Stomach (tissue), 19 donors: Measurements from ENCODE around the gene S1PR5. TPM values are rescaled to one million over a fixed set of nuclear protein-coding genes. Genes with fewer than 3 reads are reported as not detected.

Experiments used
- DNase-seq, 2 donors: peaks; one replicate each; pipeline versions ENCODE4 v3.0.0 to v3.0.0-alpha.2; 2013 to 2019
- H3K27ac ChIP-seq, 5 donors: fragments of 200-600 bp in 4 of 5; sonication (generic) in 4 of 5; one replicate each; pipeline ENCODE4 v1.5.1; 2013 to 2019; ENCODE audit warnings: mild to moderate bottlenecking in 1 of 5, moderate library complexity in 1 of 5
- H3K27me3 ChIP-seq, 3 donors: fragments of 200-600 bp; sonication (generic); one replicate each; pipeline ENCODE4 v1.5.1; 2017 to 2019; ENCODE audit warnings: mixed run types in 1 of 3
- H3K36me3 ChIP-seq, 4 donors: fragments of 200-600 bp; sonication (generic); 1 replicate in 3 of 4; 2 replicates in 1 of 4; pipeline ENCODE4 v1.5.1; 2016 to 2019
- H3K4me1 ChIP-seq, 4 donors: fragments of 200-600 bp; sonication (generic); one replicate each; pipeline ENCODE4 v1.5.1; 2016 to 2019
- H3K4me3 ChIP-seq, 4 donors: fragments of 200-600 bp; sonication (generic) in 3 of 4; one replicate each; pipeline ENCODE4 v1.5.1; 2016 to 2019; ENCODE audit warnings: mild to moderate bottlenecking in 1 of 4
- H3K9me3 ChIP-seq, 4 donors: fragments of 200-600 bp; sonication (generic); one replicate each; pipeline ENCODE4 v1.5.1; 2016 to 2019
- CTCF ChIP-seq, 7 experiments: fragments of 450-650 bp in 4 of 7; fragments of 200-600 bp in 3 of 7; sonication (generic) in 3 of 7; IDR thresholded peaks; one replicate each; pipeline ENCODE4 v1.5.1; 2016 to 2019; ENCODE audit warnings: antibody characterized with exemption in 7 of 7, control low read depth in 2 of 7, mild to moderate bottlenecking in 1 of 7
- EP300 ChIP-seq: sonication (generic); formaldehyde crosslinking; IDR thresholded peaks from one replicate; pipeline ENCODE4 v1.6.1; 2017; ENCODE audit warnings: antibody characterized with exemption
- POLR2A ChIP-seq, 4 donors: fragments of 450-650 bp; IDR thresholded peaks; one replicate each; pipeline ENCODE4 v1.6.1; 2016; ENCODE audit warnings: antibody characterized with exemption in 4 of 4, control low read depth in 2 of 4, mild to moderate bottlenecking in 1 of 4, moderate library complexity in 1 of 4
- POLR2AphosphoS5 ChIP-seq, 3 donors: sonication (generic); formaldehyde crosslinking; IDR thresholded peaks; one replicate each; pipeline ENCODE4 v1.6.1; 2016; ENCODE audit warnings: antibody characterized with exemption in 3 of 3
- WGBS, 5 donors: extraction: QIAGEN DNeasy Blood & Tissue Kit in 3 of 5; methylation state at CpG; one replicate each; pipeline versions ENCODE4 v1.1.5 to v1.1.7; 2013 to 2018; 5-methylcytosine and 5-hydroxymethylcytosine counted together
- intact Hi-C: fragments of 100-400 bp; cut with DNase I; formaldehyde crosslinking; loops from one replicate; pipeline ENCODE4 v1.15.1; 2023; ENCODE audit warnings: low total_unique reads
- long read RNA-seq, 10 donors: transcript quantifications; one replicate each; lab custom pipeline, GENCODE V29; 2026
- polyA plus RNA-seq, 3 donors: library from polyadenylated mRNA; stranded (reverse); fragments of 200-250 nt; gene quantifications; one replicate each; pipeline ENCODE4 v1.2.3, GENCODE V29; 2013
- total RNA-seq, 5 donors: library from RNA; depleted of rRNA; stranded (reverse); fragments of >200 nt; gene quantifications; one replicate each; pipeline versions ENCODE4 v1.1.0 to v1.2.3, GENCODE V29; 2014 to 2016
- donor health status: healthy with polysubstance abuse.
- donor health status: Bipolar disorder and iron deficiency.
- donor health status: healthy.

Gene S1PR5, protein sequence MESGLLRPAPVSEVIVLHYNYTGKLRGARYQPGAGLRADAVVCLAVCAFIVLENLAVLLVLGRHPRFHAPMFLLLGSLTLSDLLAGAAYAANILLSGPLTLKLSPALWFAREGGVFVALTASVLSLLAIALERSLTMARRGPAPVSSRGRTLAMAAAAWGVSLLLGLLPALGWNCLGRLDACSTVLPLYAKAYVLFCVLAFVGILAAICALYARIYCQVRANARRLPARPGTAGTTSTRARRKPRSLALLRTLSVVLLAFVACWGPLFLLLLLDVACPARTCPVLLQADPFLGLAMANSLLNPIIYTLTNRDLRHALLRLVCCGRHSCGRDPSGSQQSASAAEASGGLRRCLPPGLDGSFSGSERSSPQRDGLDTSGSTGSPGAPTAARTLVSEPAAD
- total RNA-seq (under 1 TPM in 1 of 5 donors, not detected in 4; 0.73 TPM), polyA plus RNA-seq (10 to 100 TPM in 1 of 3 donors, under 1 TPM in 1, not detected in 1; 0.19 to 13.3 TPM)
- long read RNA-seq, donor 1 = 0 reads
- long read RNA-seq, donor 2, partial matches to known transcripts = 0 of 1 reads
- long read RNA-seq, donor 2, other reads (novel, unspliced or antisense) = 0 of 1 reads
- long read RNA-seq, donor 3, partial matches to known transcripts = 0 of 2 reads
- long read RNA-seq, donor 3, other reads (novel, unspliced or antisense) = 0 of 2 reads
- long read RNA-seq, donor 4 = 0 reads
- long read RNA-seq, donor 5, partial matches to known transcripts = 0 of 1 reads
- long read RNA-seq, donor 5, other reads (novel, unspliced or antisense) = 0 of 1 reads
- long read RNA-seq, donor 6, partial matches to known transcripts = 0 of 1 reads
- long read RNA-seq, donor 6, other reads (novel, unspliced or antisense) = 0 of 1 reads
- long read RNA-seq, donor 7, partial matches to known transcripts = 0 of 1 reads
- long read RNA-seq, donor 7, other reads (novel, unspliced or antisense) = 0 of 1 reads
- long read RNA-seq, donor 8 = 0 reads
- long read RNA-seq, donor 9 = 0 reads
- long read RNA-seq, donor 10 = 0 reads

DNA sequence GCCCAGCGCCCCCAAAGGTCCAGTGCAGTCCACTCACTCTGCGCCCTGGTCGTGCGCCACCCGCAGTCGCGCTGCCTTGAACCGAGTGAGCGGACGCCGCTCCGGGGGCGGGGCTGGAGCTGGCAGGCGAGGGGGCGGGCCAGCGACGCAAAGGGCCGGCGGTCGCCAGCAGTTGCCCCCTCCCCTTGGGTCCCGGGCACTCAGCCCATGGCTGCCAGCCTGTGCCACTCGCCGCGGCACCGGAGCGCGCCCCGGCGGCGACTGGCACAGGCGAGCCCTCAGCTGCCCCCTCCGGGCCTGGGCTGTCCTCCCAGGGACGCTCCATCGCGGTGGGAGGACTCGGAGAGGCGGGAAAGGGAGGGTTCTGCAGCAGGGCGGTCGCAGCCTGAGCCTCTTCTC, at the start of gene S1PR5:
TSS of gene S1PR5 (minus strand) at position 87 of the 399 bp plus-strand sequence. CDS start 2,436 bp downstream, outside the sequence.
- Histone ChIP-seq H3K27me3 (peaks cover 31 to 96% (median 73%) of the 10 kb centered on the region in 3 donors), H3K4me1 (peaks cover 28 to 54% (median 46%) of the 10 kb centered on the region in 4 donors), H3K36me3 (no peaks in the 10 kb centered on the region), H3K9me3 (no peaks in the 10 kb centered on the region), H3K27ac (no peak within 1 kb of the TSS), H3K4me3 (peak within 1 kb of the TSS; percentile 15 to 43 (median 24))
- WGBS, 5 donors = 0 to 1% (median 0%) methylated on average over 3 to 39 of the region's 39 CpGs
- peak in 1 of 2 donors; percentile 48 for DNase-seq
- intact Hi-C loops = no loop called here
- TF ChIP-seq EP300 (no peak), CTCF (IDR thresholded peaks at IDR 0.05) (no peak), POLR2A (IDR thresholded peaks at IDR 0.05) (no peak), POLR2AphosphoS5 (IDR thresholded peaks at IDR 0.05) (no peak)

DNA sequence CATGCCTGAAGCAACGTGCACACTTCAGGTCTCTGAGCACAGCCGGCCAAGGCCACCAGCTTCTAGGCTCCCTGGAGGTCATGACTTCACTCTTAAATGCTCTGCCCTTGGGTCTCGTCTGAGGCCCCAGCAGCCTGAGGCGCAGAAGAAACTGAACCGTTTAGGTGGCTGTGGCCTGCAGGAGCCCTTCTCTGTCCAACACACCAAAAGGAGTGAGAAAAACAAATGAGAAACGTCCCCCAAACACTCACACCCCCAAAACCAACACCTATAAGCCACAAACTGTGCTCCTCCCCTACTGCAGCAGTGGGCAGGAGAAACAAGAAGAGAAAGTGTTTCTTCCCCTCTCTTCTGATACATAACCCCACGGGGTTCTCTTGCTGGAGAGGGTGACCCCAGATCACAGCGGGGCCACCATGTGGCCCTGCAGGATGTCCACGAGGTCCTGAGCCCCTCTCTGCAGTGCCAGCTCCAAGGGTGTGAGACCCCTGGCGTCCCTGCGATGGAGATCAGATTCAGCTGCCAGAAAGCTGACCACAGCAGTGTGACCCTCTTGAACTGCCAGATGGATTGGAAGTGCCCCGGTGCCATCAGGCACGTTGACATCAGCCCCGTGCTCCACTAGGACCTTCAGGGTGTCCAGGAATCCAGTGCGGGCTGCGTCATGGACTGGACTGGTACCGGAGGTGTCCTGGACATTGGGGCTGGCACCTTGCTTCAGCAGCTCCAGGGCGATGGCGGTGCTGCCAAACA, 49.6 kb upstream of the S1PR5 start:
- peak in 1 of 2 donors; percentile 53 for DNase-seq
- intact Hi-C loops = no loop called here

DNA sequence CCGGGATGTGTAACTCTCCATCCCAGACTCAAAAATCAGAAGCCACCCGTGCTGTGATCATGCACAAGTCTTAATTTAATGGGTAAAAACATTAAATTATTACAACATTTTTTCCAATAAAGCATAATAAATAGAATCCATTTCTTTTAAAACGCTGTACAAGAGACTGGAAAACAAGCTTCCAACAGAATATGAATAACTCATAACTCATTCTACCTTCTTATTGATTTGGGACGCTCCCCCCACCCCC, 49.1 kb upstream of the S1PR5 start:
- 4 to 10% (median 6%) methylated on average over 4 of the region's 4 CpGs for WGBS, 5 donors
- peaks cover 0 to 19% (median 17%) of the 10 kb centered on the region in 4 donors for H3K36me3 ChIP-seq

More for the DNA sequence above, 49.6 kb upstream of the S1PR5 start:
- 44 to 61% (median 57%) methylated on average over 11 to 19 of the region's 19 CpGs for WGBS, 5 donors
- Histone ChIP-seq H3K4me1 (peaks cover 37 to 48% (median 45%) of the 10 kb centered on the region in 4 donors), H3K27me3 (no peaks in the 10 kb centered on the region), H3K4me3 (peak overlapping the region; percentile 80 to 97 (median 86)), H3K9me3 (no peaks in the 10 kb centered on the region), H3K27ac (peak overlapping the region; percentile 15 to 94 (median 91)), H3K36me3 (peaks cover 0 to 14% (median 12%) of the 10 kb centered on the region in 4 donors)
- TF ChIP-seq CTCF (IDR thresholded peaks at IDR 0.05) (no peak), POLR2A (IDR thresholded peaks at IDR 0.05) (no peak), EP300 (no peak), POLR2AphosphoS5 (IDR thresholded peaks at IDR 0.05) (no peak)

More for the DNA sequence above, 49.1 kb upstream of the S1PR5 start:
- Histone ChIP-seq H3K27ac (peak overlapping the region; percentile 78 to 94 (median 91)), H3K9me3 (no peaks in the 10 kb centered on the region), H3K27me3 (no peaks in the 10 kb centered on the region), H3K4me1 (peaks cover 37 to 47% (median 45%) of the 10 kb centered on the region in 4 donors), H3K4me3 (peak overlapping the region; percentile 80 to 97 (median 86))
- intact Hi-C loops = no loop called here
- TF ChIP-seq EP300 (no peak), CTCF (IDR thresholded peaks at IDR 0.05) (no peak), POLR2A (IDR thresholded peaks at IDR 0.05) (no peak), POLR2AphosphoS5 (IDR thresholded peaks at IDR 0.05) (no peak)
- no peak for DNase-seq
